ENCODE measurements around the gene NCOA6. TPM values are rescaled to one million over a fixed set of nuclear protein-coding genes. Genes with fewer than 3 reads are reported as not detected.

The NCOA6 gene
- total and polyA plus RNA-seq, 2 donors (not counting 1 experiment from before 2014, with no cell fraction given), result 8.1 to 12.0 TPM

- no peaks in the 10 kb centered on the region for H3K27me3 ChIP-seq (ENCODE audit: control insufficient read depth, insufficient read depth, low read length)
- H2AFZ ChIP-seq (ENCODE audit: low read length), result no peak overlapping the region
- H3K4me3 ChIP-seq (replicated peaks in 1 of 4; ENCODE audit: control extremely low read depth in 1 of 4, insufficient read depth in 1 of 4, low read depth in 3 of 4, low read length in 4 of 4), result no peak overlapping the region
- H3K9me3 ChIP-seq (ENCODE audit: control insufficient read depth, insufficient read depth, low read depth, low read length), result no peaks in the 10 kb centered on the region
- H3K36me3 ChIP-seq (ENCODE audit: control insufficient read depth, insufficient read depth, low read length), result peaks cover 7% of the 10 kb centered on the region
- H3K4me2 ChIP-seq (ENCODE audit: extremely low read depth, insufficient read depth, low read length), result no peak overlapping the region
- TF ChIP-seq EZH2 (IDR thresholded peaks at IDR 0.05; ENCODE audit: low read length, missing control alignments), result no peak
- TF ChIP-seq CTCF (conservative IDR thresholded peaks at IDR 0.05 in 1 of 2, IDR thresholded peaks at IDR 0.05 in 1 of 2; ENCODE audit: low read depth in 1 of 2, low read length in 2 of 2), result no peak
- H3K79me2 ChIP-seq (ENCODE audit: control insufficient read depth, insufficient read depth, low read length), result no peaks in the 10 kb centered on the region
- no peak overlapping the region for H3K9ac ChIP-seq (ENCODE audit: insufficient read depth, low read length)
- H3K27ac ChIP-seq (ENCODE audit: insufficient read depth, low read length), result no peak overlapping the region
- no peak for DNase-seq (ENCODE audit: low read depth in 2 of 2)
- no peaks in the 10 kb centered on the region for H4K20me1 ChIP-seq (ENCODE audit: control insufficient read depth, extremely low read depth, insufficient read depth, low read length)
- no peaks in the 10 kb centered on the region for H3K4me1 ChIP-seq (ENCODE audit: control insufficient read depth, extremely low read depth, insufficient read depth, low read length)
Measured at GRCh38 chr20:34852298-34852697, 26.8 kb upstream of the NCOA6 start.

GRCh38 chr20:34850969-34851368 lies 25.5 kb upstream of the NCOA6 start:
- peak in 1 of 2 donors; percentile 20 for DNase-seq (ENCODE audit: low read depth in 2 of 2)
- H3K4me3 ChIP-seq (replicated peaks in 1 of 4; ENCODE audit: control extremely low read depth in 1 of 4, insufficient read depth in 1 of 4, low read depth in 3 of 4, low read length in 4 of 4), result no peak overlapping the region

GRCh38 chr20:34849778-34850177 lies 24.3 kb upstream of the NCOA6 start:
- H3K79me2 ChIP-seq (ENCODE audit: control insufficient read depth, insufficient read depth, low read length), result no peaks in the 10 kb centered on the region
- no peaks in the 10 kb centered on the region for H3K27me3 ChIP-seq (ENCODE audit: control insufficient read depth, insufficient read depth, low read length)
- no peaks in the 10 kb centered on the region for H4K20me1 ChIP-seq (ENCODE audit: control insufficient read depth, extremely low read depth, insufficient read depth, low read length)
- no peak overlapping the region for H3K27ac ChIP-seq (ENCODE audit: insufficient read depth, low read length)
- H3K4me3 ChIP-seq (replicated peaks in 1 of 4; ENCODE audit: control extremely low read depth in 1 of 4, insufficient read depth in 1 of 4, low read depth in 3 of 4, low read length in 4 of 4), result no peak overlapping the region
- peaks cover 4% of the 10 kb centered on the region for H3K36me3 ChIP-seq (ENCODE audit: control insufficient read depth, insufficient read depth, low read length)
- H3K4me1 ChIP-seq (ENCODE audit: control insufficient read depth, extremely low read depth, insufficient read depth, low read length), result no peaks in the 10 kb centered on the region
- TF ChIP-seq EZH2 (IDR thresholded peaks at IDR 0.05; ENCODE audit: low read length, missing control alignments) (no peak), CTCF (conservative IDR thresholded peaks at IDR 0.05 in 1 of 2, IDR thresholded peaks at IDR 0.05 in 1 of 2; ENCODE audit: low read depth in 1 of 2, low read length in 2 of 2) (no peak)
- DNase-seq (ENCODE audit: low read depth in 2 of 2), result no peak
- no peaks in the 10 kb centered on the region for H3K9me3 ChIP-seq (ENCODE audit: control insufficient read depth, insufficient read depth, low read depth, low read length)
- H3K4me2 ChIP-seq (ENCODE audit: extremely low read depth, insufficient read depth, low read length), result no peak overlapping the region
- no peak overlapping the region for H3K9ac ChIP-seq (ENCODE audit: insufficient read depth, low read length)
- no peak overlapping the region for H2AFZ ChIP-seq (ENCODE audit: low read length)

More at GRCh38 chr20:34850969-34851368, 25.5 kb upstream of the NCOA6 start:
- Histone ChIP-seq H3K79me2 (ENCODE audit: control insufficient read depth, insufficient read depth, low read length) (no peaks in the 10 kb centered on the region), H3K9ac (ENCODE audit: insufficient read depth, low read length) (no peak overlapping the region), H3K9me3 (ENCODE audit: control insufficient read depth, insufficient read depth, low read depth, low read length) (no peaks in the 10 kb centered on the region), H3K36me3 (ENCODE audit: control insufficient read depth, insufficient read depth, low read length) (peaks cover 4% of the 10 kb centered on the region), H3K4me2 (ENCODE audit: extremely low read depth, insufficient read depth, low read length) (no peak overlapping the region), H3K4me1 (ENCODE audit: control insufficient read depth, extremely low read depth, insufficient read depth, low read length) (no peaks in the 10 kb centered on the region), H2AFZ (ENCODE audit: low read length) (no peak overlapping the region), H3K27ac (ENCODE audit: insufficient read depth, low read length) (no peak overlapping the region), H4K20me1 (ENCODE audit: control insufficient read depth, extremely low read depth, insufficient read depth, low read length) (no peaks in the 10 kb centered on the region), H3K27me3 (ENCODE audit: control insufficient read depth, insufficient read depth, low read length) (no peaks in the 10 kb centered on the region)
- TF ChIP-seq CTCF (conservative IDR thresholded peaks at IDR 0.05 in 1 of 2, IDR thresholded peaks at IDR 0.05 in 1 of 2; ENCODE audit: low read depth in 1 of 2, low read length in 2 of 2) (no peak), EZH2 (IDR thresholded peaks at IDR 0.05; ENCODE audit: low read length, missing control alignments) (no peak)
